Caco-2 (cell line): ENCODE data around the gene CYB5RL. TPM values are rescaled to one million over a fixed set of nuclear protein-coding genes. Genes with fewer than 3 reads are reported as not detected.

Experiments used
- BruUV-seq: library from RNA; stranded (reverse); fragments of 400-500 nt; replicated peaks from 2 replicates; lab custom pipeline; 2021; lab: Mats Ljungman, UMichigan
- CTCF ChIA-PET: fragments of 300-600 bp; sonication (Branson Sonifier 250); formaldehyde crosslinking; loops from one replicate; lab custom pipeline; 2022; ENCODE audit warnings: antibody characterized with exemption; lab: Charles Lee
- POLR2A ChIA-PET: fragments of 300-600 bp; sonication (Branson Sonifier 250); formaldehyde crosslinking; loops from one replicate; lab custom pipeline; 2022; ENCODE audit warnings: antibody characterized with exemption; lab: Charles Lee
- DNase-seq, 2 experiments: peaks; one replicate each; pipeline versions ENCODE4 v3.0.0 to v3.0.0-alpha.2; 2020 to 2022
- H3K27me3 ChIP-seq: replicated peaks from 2 replicates; pipeline ENCODE4 v1.6.0; 2011; ENCODE audit warnings: low read length; ENCODE audit not compliant: control insufficient read depth, insufficient read depth
- H3K36me3 ChIP-seq: 2 replicates; pipeline ENCODE4 v1.5.1; 2011; ENCODE audit warnings: low read length; ENCODE audit not compliant: control insufficient read depth, insufficient read depth
- H3K4me1 ChIP-seq: fragments of 250-450 bp; sonication (Bioruptor Pico); 2 replicates; pipeline ENCODE4 v1.5.1; 2020; ENCODE audit warnings: mild to moderate bottlenecking
- H3K4me3 ChIP-seq: 2 replicates; pipeline ENCODE4 v1.5.1; 2011; ENCODE audit warnings: low read depth, mild to moderate bottlenecking, control low read depth, low read length
- H3K9me3 ChIP-seq: fragments of 250-450 bp; sonication (Bioruptor Pico); 2 replicates; pipeline ENCODE4 v1.5.1; 2020; ENCODE audit warnings: mild to moderate bottlenecking, moderate library complexity
- H3K27ac Mint-ChIP-seq: one replicate; pipeline ENCODE4 v1.8.0; 2022; ENCODE audit warnings: mixed read lengths; ENCODE audit not compliant: unreplicated experiment
- H3K27me3 Mint-ChIP-seq: one replicate; pipeline ENCODE4 v1.8.0; 2022; ENCODE audit warnings: mixed read lengths; ENCODE audit not compliant: insufficient read depth, unreplicated experiment
- H3K36me3 Mint-ChIP-seq: one replicate; pipeline ENCODE4 v1.8.0; 2022; ENCODE audit warnings: mild to moderate bottlenecking, mixed read lengths; ENCODE audit not compliant: insufficient read depth, unreplicated experiment
- H3K4me1 Mint-ChIP-seq: one replicate; pipeline ENCODE4 v1.8.0; 2022; ENCODE audit warnings: low read depth, mixed read lengths; ENCODE audit not compliant: unreplicated experiment
- H3K4me3 Mint-ChIP-seq: one replicate; pipeline ENCODE4 v1.8.0; 2022; ENCODE audit warnings: mild to moderate bottlenecking, moderate library complexity, mixed read lengths; ENCODE audit not compliant: unreplicated experiment
- H3K9me3 Mint-ChIP-seq: one replicate; pipeline ENCODE4 v1.8.0; 2022; ENCODE audit warnings: mixed read lengths; ENCODE audit not compliant: unreplicated experiment
- CTCF ChIP-seq, 2 experiments: fragments of 200-600 bp in 1 of 2; IDR thresholded peaks; 1 replicate in 1 of 2; 2 replicates in 1 of 2; pipeline versions ENCODE4 v1.5.1 to v1.8.0; 2011 to 2022; ENCODE audit warnings: antibody characterized with exemption in 1 of 2, control low read depth in 1 of 2, inconsistent platforms in 1 of 2, low read depth in 1 of 2, low read length in 1 of 2, mild to moderate bottlenecking in 1 of 2, moderate library complexity in 1 of 2; ENCODE audit not compliant: insufficient read depth in 1 of 2, severe bottlenecking in 1 of 2, unreplicated experiment in 1 of 2
- intact Hi-C: fragments of 100-400 bp; cut with micrococcal nuclease; formaldehyde crosslinking; loops from one replicate; pipeline ENCODE4 v1.10.0; 2022; ENCODE audit not compliant: unreplicated experiment
- total RNA-seq: library from RNA; stranded (reverse); gene quantifications from 2 replicates; pipeline ENCODE4 v1.2.3, GENCODE V29; 2022

The CYB5RL gene
- total RNA-seq, 1 experiment from 2014 or later = 10.0 TPM

- peaks cover 15% of the 10 kb centered on the region for H3K36me3 Mint-ChIP-seq
- peaks cover 13% of the 10 kb centered on the region for H3K4me1 ChIP-seq
- peaks cover 9% of the 10 kb centered on the region for H3K4me1 Mint-ChIP-seq
- no peak overlapping the region for H3K4me3 ChIP-seq
- POLR2A ChIA-PET = no interaction called here
- no peak overlapping the region for H3K27ac Mint-ChIP-seq
- intact Hi-C loops = no loop called here
- BruUV-seq = no TSS peak
- H3K4me3 Mint-ChIP-seq = no peak overlapping the region
- H3K9me3 Mint-ChIP-seq = no peaks in the 10 kb centered on the region
- no peaks in the 10 kb centered on the region for H3K9me3 ChIP-seq
- H3K36me3 ChIP-seq = no peaks in the 10 kb centered on the region
- H3K27me3 ChIP-seq = no peaks in the 10 kb centered on the region
- no peak for TF ChIP-seq CTCF (IDR thresholded peaks at IDR 0.05; ENCODE audit: insufficient read depth in 1 of 2, low read depth in 1 of 2, low read length in 1 of 2, severe bottlenecking in 1 of 2, unreplicated experiment in 1 of 2)
- CTCF ChIA-PET = no interaction called here
- DNase-seq = no peak
- H3K27me3 Mint-ChIP-seq = no peaks in the 10 kb centered on the region
Observed at GRCh38 chr1:54230507-54231339, 30.9 kb upstream of the CYB5RL start.

GRCh38 chr1:54229281-54229891 is 29.6 kb upstream of the CYB5RL start:
- peak; percentile 56 to 67 for DNase-seq

More at GRCh38 chr1:54229281-54229891, 29.6 kb upstream of the CYB5RL start:
- ChIA-PET POLR2A (no interaction called here), CTCF (no interaction called here)
- Mint-ChIP-seq H3K4me1 (peaks cover 9% of the 10 kb centered on the region), H3K4me3 (no peak overlapping the region), H3K27ac (peak overlapping the region; percentile 65), H3K9me3 (no peaks in the 10 kb centered on the region), H3K36me3 (peaks cover 11% of the 10 kb centered on the region), H3K27me3 (no peaks in the 10 kb centered on the region)
- H3K4me1 ChIP-seq = peaks cover 13% of the 10 kb centered on the region
- no peak overlapping the region for H3K4me3 ChIP-seq
- no peak for TF ChIP-seq CTCF (IDR thresholded peaks at IDR 0.05; ENCODE audit: insufficient read depth in 1 of 2, low read depth in 1 of 2, low read length in 1 of 2, severe bottlenecking in 1 of 2, unreplicated experiment in 1 of 2)
- no TSS peak for BruUV-seq
- intact Hi-C loops = no loop called here
- no peaks in the 10 kb centered on the region for H3K9me3 ChIP-seq
- H3K27me3 ChIP-seq = no peaks in the 10 kb centered on the region
- H3K36me3 ChIP-seq = no peaks in the 10 kb centered on the region
